ENCODE data around the gene MESD.
"Not testable (repeated sequence)": the region's sequence is repeated elsewhere in the genome, so short reads cannot be mapped to it uniquely, and the experiment has no call there.

MESD gene

DNA sequence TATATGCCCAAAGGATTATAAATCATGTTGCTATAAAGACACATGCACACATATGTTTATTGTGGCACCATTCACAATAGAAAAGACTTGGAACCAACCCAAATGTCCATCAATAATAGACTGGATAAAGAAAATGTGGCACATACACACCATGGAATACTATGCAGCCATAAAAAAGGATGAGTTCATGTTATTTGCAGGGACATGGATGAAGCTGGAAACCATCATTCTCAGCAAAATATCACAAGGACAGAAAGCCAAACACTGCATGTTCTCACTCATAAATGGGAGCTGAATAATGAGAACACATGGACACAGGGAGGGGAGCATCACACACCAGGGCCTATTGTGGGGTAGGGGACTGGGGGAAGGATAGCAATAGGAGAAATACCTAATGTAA lies 24.2 kb downstream of the MESD start:
- DNase-seq (ENCODE audit: low read depth in 2 of 2) = not testable (repeated sequence)

DNA sequence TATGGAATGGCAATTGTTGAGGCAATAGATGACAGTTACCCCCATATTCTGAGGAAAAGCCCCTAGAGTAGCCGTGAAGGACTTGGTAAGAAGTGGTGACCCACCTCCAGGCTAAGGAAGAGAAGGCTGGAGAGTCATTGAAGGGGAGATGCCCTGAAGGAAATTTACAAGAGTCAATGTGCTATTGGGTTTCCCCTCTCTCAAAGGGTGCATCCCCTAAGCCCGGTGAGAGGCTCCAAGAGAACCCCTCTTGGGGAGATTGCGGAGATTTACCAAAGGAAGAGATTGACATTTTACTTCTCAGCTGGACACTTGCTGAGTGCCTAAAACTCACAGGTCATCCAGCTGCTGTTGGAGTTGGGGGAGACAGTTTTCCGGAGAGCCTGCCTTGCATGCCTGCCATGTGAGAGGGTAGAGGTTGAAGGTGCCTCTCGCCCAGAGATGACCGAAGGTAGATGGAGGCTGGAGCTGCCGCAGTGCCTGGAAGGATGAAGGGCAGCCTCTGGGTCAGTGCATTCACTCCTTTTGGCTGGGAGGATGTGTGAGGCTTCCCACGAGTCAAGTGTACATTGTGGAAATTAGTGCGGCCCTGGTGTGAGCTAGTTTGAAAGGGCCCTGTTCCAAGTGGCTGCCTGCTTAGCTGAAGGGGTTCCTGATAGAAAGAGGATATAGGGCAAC lies 30.7 kb downstream of the MESD start:
- DNase-seq (ENCODE audit: low read depth in 2 of 2) = no peak

DNA sequence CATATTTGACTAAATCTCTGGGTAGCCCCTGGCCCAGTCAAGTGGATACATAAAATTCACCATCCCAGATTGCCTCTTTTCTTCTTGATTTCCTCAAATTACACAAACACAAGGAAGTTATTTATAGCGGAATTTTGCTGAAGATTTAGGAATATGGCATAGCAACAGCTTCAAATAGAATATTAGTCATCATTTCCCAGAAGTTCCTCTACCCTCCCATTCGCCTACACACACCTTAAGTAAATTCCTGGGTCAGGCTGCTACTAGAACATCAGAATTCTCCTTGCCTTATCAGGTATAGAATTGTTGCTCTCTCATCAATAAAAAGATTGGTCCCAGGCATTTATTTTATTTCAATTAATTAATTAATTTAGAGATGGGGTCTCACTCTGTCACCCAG lies 31.6 kb downstream of the MESD start:
- no peak for DNase-seq (ENCODE audit: low read depth in 2 of 2)

DNA sequence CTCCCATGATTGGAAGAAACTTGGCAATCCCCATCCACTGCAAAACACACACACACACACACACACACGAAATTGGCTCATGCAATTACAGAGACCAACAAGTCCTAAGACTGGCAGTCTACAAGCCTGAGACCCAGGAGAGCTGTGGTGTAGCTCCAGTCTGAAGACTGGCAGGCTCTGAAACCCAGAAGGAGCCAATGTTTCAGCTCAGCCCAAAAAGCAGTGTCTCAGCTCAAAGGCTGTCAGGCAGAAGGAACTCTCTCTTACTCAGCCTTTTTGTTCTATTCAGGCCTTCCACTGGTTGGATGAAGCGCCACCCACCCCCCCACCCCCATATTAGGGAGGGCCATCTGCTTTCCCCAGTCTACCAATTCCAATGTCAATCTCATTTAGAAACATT lies 32.1 kb downstream of the MESD start:
- no peak for DNase-seq (ENCODE audit: low read depth in 2 of 2)

DNA sequence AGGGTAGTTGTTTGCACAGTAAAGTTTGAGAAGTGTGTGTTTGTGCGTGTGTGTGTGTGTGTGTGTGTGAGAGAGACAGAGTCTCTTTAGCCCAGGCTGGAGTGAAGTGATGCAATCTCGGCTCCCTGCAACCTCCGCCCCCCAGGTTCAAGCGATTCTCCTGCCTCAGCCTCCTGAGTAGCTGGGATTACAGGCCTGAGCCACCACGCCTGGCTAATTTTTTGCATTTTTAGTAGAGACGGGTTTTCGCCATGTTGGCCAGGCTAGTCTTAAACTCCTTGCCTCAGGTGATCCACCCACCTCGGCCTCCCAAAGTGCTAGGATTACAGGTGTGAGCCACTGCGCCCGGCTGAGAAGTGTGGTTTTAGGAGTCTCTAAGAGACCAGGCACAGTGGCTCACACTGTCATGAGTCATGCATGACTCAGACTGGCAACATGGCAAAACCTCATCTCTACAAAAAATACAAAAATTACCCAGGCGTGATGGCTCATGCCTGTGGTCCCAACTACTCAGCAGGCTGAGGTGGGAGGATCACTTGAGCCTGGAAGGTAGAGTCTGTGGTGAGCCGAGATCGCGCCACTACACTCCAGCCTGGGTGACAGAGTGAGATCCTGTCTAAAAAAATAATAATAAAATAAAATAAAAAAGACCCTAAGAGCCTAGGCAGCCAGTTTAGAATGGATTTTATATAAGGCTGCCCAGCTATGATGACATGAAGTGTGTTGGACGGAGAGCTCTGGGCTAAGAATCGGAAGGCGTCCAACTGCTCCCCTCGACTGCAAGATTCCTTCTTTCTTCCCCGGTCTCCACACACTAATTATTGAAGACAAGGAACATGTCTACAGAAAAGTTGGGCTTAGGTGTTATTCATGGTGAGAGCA lies 33.8 kb downstream of the MESD start:
- DNase-seq (ENCODE audit: low read depth in 2 of 2) = peak; percentile 32 to 40

DNA sequence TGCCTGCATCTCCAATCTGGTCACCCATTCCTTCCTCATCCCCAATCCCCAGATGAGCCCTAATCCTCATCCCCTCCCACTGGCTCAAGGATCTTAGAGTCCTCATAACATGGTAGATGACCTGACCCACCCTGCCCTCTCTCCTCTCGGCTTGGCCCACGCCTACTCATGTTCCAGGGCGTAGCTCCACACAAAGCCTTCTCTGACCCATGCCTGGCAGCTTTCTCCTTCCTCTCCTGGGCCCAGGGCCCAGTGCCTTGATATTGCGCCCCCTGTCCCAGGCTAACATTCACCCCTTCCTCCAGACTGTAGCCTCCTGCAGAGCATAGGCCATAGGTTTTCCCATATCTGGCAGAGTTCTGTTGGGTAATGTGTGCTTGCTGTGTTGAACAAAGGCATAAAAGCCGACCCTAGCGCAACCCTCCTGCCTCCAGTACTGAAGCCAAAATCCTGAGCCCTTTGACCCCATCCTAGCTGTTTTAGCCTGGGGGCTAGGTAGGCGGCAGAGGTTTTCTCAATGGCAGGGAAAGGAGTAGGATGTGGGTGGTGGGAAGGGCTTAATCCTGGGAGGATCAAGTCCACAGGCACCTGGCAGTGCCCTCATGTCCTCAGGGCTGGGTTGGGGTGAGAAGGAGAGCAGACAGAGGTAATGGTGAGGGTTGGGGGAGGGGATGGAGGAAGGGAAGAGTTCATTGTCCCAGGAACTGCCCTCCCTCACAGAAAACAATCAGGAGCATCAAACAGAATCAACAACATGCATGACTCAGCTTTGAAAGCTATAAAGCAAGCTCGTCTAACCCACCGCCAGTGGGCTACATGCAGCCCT lies 35.5 kb downstream of the MESD start:
- DNase-seq (ENCODE audit: low read depth in 2 of 2) = no peak

DNA sequence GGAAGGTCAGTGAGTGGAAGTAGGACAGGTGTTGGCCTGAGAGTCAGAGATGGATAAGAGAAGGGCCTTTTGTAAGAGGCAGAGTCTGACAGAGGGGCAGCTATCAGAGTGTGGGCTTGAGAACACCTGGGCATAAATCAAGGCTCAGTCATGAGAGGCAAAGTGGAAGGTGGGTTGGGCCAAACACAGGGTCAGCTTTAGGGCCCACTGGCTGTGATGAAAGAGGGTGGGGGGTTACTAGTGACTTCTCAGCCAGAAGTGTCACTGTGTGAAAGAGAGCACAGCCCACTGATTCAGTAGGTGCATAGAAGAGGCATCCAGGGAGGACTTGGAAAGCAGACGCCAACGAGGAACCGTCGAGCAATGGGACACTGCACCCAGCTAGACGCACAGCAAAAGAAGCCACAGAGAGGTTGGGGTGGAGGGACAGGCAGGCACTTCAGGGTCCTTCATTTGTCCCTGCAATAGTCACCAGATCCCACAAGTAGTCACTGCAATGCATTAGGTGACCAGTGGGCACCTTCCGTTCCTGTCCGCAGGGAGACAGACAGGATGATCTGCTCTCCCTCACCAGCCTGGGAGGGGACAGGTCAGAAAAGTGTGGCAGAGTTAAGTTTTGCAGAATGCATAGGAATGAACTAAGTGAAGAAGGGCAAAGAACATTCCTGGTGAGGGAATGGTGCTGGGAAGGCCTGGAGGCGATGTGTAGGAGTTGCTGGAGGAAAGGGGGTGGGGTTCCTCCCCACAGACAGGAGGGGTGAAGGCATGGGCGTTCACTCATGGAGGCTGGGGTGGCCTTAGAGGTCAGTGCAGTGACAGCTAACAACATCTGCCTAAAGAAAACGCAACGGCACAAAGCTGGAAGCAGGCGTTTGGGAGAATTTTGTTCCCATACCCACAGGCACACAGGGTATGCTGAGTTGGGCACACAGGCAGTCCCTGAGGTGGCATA lies 36.3 kb downstream of the MESD start:
- DNase-seq (ENCODE audit: low read depth in 2 of 2) = no peak

DNA sequence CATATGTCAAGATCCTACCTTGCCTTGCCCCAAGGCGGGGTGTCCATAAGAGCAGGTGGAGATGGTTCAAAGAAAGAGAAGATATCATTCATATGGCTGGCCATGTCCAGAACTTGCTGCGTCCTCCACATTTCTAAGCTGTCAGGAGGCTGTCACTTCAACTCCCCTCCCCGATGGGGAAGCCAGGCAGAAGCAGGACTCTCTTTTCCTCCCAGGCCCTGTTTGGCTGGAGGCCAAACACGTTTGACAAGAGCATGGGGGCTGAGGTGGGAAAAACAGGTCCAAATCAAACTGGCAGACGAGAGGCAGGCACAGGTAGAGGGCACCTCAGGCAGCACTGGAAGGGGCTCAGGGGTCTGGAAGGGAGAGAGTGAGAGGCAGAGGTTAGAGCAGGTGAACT lies 37.7 kb downstream of the MESD start:
- no peak for DNase-seq (ENCODE audit: low read depth in 2 of 2)

DNA sequence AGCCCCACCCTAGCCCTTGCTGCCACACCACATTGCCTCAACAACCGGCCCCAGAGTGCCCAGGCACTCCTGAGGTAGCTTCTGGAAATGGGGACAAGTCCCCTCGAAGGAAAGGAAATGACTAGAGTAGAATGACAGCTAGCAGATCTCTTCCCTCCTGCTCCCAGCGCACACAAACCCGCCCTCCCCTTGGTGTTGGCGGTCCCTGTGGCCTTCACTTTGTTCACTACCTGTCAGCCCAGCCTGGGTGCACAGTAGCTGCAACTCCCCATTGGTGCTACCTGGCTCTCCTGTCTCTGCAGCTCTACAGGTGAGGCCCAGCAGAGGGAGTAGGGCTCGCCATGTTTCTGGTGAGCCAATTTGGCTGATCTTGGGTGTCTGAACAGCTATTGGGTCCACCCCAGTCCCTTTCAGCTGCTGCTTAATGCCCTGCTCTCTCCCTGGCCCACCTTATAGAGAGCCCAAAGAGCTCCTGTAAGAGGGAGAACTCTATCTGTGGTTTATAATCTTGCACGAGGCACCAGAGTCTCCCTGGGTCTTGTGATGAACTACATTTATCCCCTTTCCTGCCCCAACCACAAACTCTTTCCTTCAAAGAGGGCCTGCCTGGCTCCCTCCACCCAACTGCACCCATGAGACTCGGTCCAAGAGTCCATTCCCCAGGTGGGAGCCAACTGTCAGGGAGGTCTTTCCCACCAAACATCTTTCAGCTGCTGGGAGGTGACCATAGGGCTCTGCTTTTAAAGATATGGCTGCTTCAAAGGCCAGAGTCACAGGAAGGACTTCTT lies 39.1 kb downstream of the MESD start:
- DNase-seq (ENCODE audit: low read depth in 2 of 2) = no peak

DNA sequence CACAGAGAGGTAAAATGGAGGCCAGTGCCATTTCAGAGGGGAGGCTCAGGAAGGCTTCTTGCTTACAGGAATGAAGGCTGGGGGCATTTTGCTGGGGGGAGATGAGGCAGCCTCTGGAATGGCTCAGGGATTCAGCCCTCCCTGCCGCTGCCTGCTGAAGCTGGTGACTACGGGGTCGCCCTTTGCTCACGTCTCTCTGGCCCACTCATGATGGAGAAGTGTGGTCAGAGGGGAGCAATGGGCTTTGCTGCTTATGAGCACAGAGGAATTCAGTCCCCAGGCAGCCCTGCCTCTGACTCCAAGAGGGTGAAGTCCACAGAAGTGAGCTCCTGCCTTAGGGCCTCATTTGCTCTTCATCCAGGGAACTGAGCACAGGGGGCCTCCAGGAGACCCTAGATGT lies 39.9 kb downstream of the MESD start:
- no peak for DNase-seq (ENCODE audit: low read depth in 2 of 2)

DNA sequence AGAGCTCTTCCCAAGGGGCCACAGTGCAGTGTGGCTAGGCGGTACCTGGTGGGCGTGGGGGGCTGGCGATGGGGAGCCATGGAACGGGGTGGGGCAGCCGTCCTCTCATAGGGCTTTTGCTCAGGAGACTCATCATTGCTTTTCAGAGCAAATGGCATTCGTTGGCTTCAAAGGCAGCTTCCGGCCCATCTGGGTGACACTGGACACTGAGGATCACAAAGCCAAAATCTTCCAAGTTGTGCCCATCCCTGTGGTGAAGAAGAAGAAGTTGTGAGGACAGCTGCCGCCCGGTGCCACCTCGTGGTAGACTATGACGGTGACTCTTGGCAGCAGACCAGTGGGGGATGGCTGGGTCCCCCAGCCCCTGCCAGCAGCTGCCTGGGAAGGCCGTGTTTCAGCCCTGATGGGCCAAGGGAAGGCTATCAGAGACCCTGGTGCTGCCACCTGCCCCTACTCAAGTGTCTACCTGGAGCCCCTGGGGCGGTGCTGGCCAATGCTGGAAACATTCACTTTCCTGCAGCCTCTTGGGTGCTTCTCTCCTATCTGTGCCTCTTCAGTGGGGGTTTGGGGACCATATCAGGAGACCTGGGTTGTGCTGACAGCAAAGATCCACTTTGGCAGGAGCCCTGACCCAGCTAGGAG lies 40.8 kb downstream of the MESD start:
- no peak for DNase-seq (ENCODE audit: low read depth in 2 of 2)

DNA sequence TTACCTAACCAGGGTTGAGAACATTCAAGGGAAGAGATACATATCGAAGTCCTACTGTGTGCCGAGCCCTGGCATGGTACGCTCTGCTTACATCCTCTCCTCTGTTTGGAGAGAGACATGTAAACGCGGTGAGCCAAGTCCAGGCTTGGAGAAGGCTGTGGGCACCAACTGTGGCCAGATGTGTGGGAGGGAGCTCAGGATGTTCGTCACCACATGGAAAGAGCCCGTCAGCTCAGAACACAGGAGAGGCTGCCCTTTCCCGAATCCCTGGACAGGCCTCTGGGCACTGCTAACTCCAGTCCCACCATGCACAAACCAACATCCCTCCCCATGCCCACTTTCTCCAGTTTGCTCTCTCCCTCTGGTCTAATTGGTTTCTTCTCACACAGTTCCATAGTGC lies 43.0 kb downstream of the MESD start:
- DNase-seq (ENCODE audit: low read depth in 2 of 2) = no peak

DNA sequence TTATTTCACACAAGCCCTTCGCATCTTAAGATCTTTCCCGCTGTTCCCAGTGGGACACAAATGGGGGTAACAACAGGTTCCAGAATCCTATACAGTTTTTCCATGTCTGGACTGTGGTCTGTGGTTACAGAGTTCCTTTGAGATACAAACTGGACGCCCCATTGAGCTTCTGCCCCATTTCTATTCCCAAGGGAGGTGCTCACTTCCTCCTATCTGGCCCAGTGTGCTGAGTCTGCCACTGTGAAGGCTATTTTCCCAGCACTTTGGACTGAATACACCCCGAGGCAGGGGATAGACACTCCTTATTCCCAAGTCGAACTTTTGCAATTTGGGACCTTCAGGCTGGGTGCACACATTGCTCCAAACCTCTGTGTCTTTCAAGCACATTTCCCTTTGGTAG lies 44.0 kb downstream of the MESD start:
- no peak for DNase-seq (ENCODE audit: low read depth in 2 of 2)

DNA sequence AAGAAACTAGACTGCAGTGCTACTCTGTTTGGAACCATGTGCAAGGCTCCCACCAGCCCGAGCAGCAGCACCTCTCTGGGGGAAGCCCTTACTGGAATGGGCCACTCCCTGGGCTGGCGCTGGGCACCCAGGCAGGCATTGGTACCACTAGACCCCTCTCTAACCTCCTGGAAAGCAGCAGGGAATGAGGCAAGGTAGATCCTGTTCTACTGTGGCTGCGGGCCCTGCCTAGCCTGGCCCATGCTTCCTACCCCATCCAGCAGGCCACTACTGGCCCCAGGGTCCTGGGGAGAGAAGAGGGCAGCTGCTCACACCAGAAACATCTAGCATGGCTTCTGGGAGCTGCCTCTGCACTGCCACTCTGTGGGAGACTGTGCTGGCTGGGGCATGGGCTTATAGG lies 44.8 kb downstream of the MESD start:
- DNase-seq (ENCODE audit: low read depth in 2 of 2) = no peak

DNA sequence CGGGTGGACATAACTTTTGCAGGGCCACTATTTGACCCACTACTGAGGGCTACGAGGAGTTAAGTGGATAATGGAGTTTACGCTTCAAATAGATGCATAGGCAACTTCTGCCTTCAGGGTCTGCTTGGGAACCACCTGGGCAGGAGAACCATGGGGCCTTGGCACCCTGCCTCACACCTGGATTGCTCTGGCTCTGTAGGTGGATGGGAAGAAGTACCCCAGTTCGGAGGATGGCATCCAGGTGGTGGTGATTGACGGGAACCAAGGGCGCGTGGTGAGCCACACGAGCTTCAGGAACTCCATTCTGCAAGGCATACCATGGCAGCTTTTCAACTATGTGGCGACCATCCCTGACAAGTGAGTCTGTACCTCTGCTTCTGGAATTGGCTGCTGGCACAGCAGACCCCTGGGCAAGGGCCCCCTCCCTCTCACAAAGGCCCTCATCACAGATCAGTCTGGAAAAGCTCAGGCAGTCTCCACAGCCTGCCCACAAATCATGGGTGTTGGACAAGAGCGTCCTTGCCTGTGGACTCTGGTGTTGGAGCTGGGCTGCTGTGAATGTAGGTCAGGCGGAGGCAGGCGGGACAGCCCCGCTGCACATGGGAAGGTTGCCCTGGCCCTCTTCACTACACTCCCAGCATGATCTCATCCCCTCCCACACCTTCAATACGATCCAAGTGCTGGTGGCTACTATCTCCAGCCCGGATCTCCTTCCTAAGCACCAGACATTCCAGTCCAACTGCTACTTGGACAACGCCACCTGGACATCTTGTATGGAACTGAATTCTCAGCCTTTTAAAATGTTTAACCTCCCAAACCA lies 46.7 kb downstream of the MESD start:
- DNase-seq (ENCODE audit: low read depth in 2 of 2) = no peak

DNA sequence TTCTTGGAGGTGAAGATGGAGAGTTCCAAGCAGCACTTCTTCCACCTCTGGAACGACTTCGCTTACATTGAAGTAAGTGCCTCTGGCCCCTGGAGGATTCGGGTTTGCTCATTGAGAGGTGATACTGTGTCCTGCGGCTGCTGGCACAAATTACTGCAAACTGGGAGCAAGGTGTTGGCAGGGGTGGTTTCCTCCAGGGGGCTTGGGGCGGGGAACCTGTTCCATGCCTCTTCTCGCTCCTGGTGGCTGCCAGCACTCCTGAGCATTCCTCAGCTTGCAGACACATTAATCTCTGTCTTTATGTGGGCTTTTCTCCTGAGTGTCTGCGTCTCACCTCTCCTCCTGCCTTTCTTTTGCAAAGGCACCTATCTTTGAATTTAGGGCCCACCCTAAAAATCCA lies 47.4 kb downstream of the MESD start:
- no peak for DNase-seq (ENCODE audit: low read depth in 2 of 2)

DNA sequence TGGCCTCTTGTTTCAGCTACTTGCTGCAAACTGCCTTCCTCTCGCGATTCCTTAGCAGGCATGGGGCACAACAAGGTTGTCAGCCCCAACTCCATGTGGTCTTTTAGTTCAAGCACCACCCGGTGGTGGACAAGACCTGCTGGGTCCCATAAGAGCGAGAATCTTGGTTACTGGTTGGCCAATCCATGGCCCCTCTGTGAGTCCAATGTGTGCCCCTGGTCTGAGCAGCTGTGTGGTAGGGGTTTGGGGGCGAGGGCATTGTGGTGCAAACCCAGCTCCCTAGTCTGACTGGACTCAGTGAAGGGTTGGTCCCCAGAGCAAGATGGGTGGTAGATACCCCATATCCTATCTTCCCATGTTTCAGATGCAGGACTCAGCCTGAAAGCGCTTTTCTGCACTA lies 48.8 kb downstream of the MESD start:
- DNase-seq (ENCODE audit: low read depth in 2 of 2) = no peak

DNA sequence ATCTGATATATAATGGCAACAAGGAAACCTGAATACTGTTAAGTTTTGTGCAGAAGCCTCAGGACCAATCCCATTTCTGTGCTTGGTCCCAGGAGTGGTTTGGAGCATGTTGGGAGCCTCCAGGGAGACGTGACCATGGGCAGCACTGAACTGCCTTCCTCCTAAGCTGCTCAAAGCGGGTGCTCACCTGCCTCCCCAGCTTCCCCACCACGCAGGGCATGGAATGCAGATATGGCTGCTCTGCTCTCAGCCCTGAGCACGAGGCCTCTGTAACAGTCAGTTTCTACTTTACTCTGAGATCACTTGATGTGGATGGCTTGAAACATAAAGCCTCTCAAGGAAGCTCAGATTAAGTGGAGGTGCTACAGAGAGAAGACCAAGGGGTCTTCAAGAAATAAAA lies 49.3 kb downstream of the MESD start:
- no peak for DNase-seq (ENCODE audit: low read depth in 2 of 2)

DNA sequence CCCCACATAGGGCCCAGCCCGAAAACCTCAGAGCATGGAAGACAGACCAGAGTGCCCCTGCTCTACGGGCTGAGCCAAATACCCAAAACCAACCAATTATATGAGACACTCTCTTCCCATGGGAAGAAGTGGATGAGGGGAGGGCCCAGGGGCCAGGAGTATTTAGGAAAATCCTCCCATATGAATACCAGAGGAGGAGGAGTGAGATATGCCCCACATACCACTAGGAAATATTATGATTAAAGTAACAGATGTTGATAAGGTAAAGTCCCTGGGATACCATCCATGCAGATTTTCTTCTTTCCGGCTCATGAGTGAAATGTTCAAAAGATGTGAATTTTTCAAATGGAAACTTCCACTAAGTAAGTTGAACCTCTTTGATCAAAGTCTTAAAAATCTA lies 50.4 kb downstream of the MESD start:
- no peak for DNase-seq (ENCODE audit: low read depth in 2 of 2)

All from stimulated activated CD8-positive, alpha-beta memory T cell treated with anti-CD3 and anti-CD28 coated beads, Interleukin-2, amount 100 ng/mL, for 48 hours (primary cell).